HepG2 (cell line): Measurements from ENCODE around the gene ESAM. TPM values are rescaled to one million over a fixed set of nuclear protein-coding genes. Genes with fewer than 3 reads are reported as not detected.

ENCODE experiments used
- AKNA ChIP-seq: sonication (generic); formaldehyde crosslinking; IDR thresholded peaks from 2 replicates; pipeline ENCODE4 v1.4.0; 2020; ENCODE audit warnings: missing genetic modification reagents, borderline replicate concordance
- ATF4 ChIP-seq, 2 experiments: fragments of 450-650 bp in 1 of 2; sonication (generic) in 1 of 2; formaldehyde crosslinking; IDR thresholded peaks; 2 replicates each; pipeline versions ENCODE4 v1.5.0 to v1.8.0; 2020 to 2022; ENCODE audit warnings: mild to moderate bottlenecking in 1 of 2, missing genetic modification reagents in 1 of 2
- CBFB ChIP-seq: sonication (generic); formaldehyde crosslinking; IDR thresholded peaks from 2 replicates; pipeline ENCODE4 v1.4.0; 2020; ENCODE audit warnings: missing genetic modification reagents
- HMG20B ChIP-seq: conservative IDR thresholded peaks from 2 replicates; pipeline ENCODE4 v1.6.1; 2016; ENCODE audit warnings: missing genetic modification reagents, missing compliant biosample characterization
- KAT8 ChIP-seq: IDR thresholded peaks from 2 replicates; pipeline ENCODE4 v1.6.1; 2016; ENCODE audit warnings: missing genetic modification reagents, missing compliant biosample characterization
- PAXIP1 ChIP-seq: sonication (generic); formaldehyde crosslinking; conservative IDR thresholded peaks from 2 replicates; pipeline ENCODE4 v1.4.0; 2020; ENCODE audit warnings: mild to moderate bottlenecking, missing genetic modification reagents, moderate library complexity
- RBAK ChIP-seq: sonication (generic); formaldehyde crosslinking; IDR thresholded peaks from 2 replicates; pipeline ENCODE4 v1.5.1; 2020; ENCODE audit warnings: mild to moderate bottlenecking, missing genetic modification reagents
- REST ChIP-seq, 2 experiments: IDR thresholded peaks; 2 replicates each; pipeline ENCODE4 v1.6.1; 2011 to 2012; ENCODE audit warnings: low read length in 2 of 2, borderline replicate concordance in 1 of 2, low read depth in 1 of 2, mild to moderate bottlenecking in 1 of 2, moderate library complexity in 1 of 2
- SALL2 ChIP-seq: sonication (generic); formaldehyde crosslinking; IDR thresholded peaks from 2 replicates; pipeline ENCODE4 v1.8.1; 2023; ENCODE audit warnings: mild to moderate bottlenecking, missing genetic modification reagents, inconsistent platforms
- ZFP90 ChIP-seq: sonication (generic); formaldehyde crosslinking; IDR thresholded peaks from 2 replicates; pipeline ENCODE4 v1.8.0; 2022; ENCODE audit warnings: missing genetic modification reagents, mild to moderate bottlenecking, inconsistent platforms, borderline replicate concordance
- ZNF260 ChIP-seq: sonication (generic); formaldehyde crosslinking; IDR thresholded peaks from 2 replicates; pipeline ENCODE4 v1.4.0; 2020; ENCODE audit warnings: missing genetic modification reagents, low read depth, mild to moderate bottlenecking, borderline replicate concordance
- ZNF329 ChIP-seq: sonication (generic); formaldehyde crosslinking; IDR thresholded peaks from 2 replicates; pipeline ENCODE4 v1.9.0; 2021; ENCODE audit warnings: low read depth, mild to moderate bottlenecking, missing genetic modification reagents
- ZNF746 ChIP-seq: sonication (generic); formaldehyde crosslinking; IDR thresholded peaks from 2 replicates; pipeline ENCODE4 v1.8.0; 2022; ENCODE audit warnings: mild to moderate bottlenecking, missing genetic modification reagents
- ZSCAN31 ChIP-seq: sonication (generic); formaldehyde crosslinking; IDR thresholded peaks from 2 replicates; pipeline ENCODE4 v1.5.0; 2020; ENCODE audit warnings: low read depth, mild to moderate bottlenecking, missing genetic modification reagents
- polyA plus RNA-seq, 8 experiments: library from polyadenylated mRNA; depleted of rRNA in 3 of 8; stranded (reverse) in 7 of 8; unstranded in 1 of 8; fragments of >200 nt; fragmentation: Illumina TruSeq in 4 of 8; extraction: Trizol in 4 of 8; gene quantifications; 2 replicates each; pipeline versions ENCODE4 v1.2.1 to v1.2.3, GENCODE V29; 2011 to 2016; ENCODE audit warnings: low read depth in 4 of 8, missing spikeins in 1 of 8, mixed read lengths in 1 of 8; ENCODE audit not compliant: insufficient read depth in 1 of 8
- total RNA-seq, 5 experiments: library from RNA; depleted of rRNA; stranded (reverse); fragments of >200 nt; fragmentation: Illumina TruSeq; extraction: Trizol; gene quantifications; 2 replicates each; pipeline ENCODE4 v1.2.3, GENCODE V29; 2016; ENCODE audit warnings: low read depth in 1 of 5

Gene ESAM
- total and polyA plus RNA-seq, 2 of the 13 experiments (the other 11 are each of a cell fraction or from before 2014, with no cell fraction given): 1.2 to 6.8 TPM

GRCh38 chr11:124746621-124747243 is 15.4 kb downstream of the ESAM start (continued):
- TF ChIP-seq PAXIP1 (CRISPR knock-in tag) (no peak; the same call in 1 of the 2 replicates), ATF4 (CRISPR knock-in tag; IDR thresholded peaks at IDR 0.05) (no peak), ZNF260 (CRISPR knock-in tag) (no peak), ZSCAN31 (0 out of 2 replicates have a peak, but pooled peaks have one; percentile 20), ZNF746 (CRISPR knock-in tag) (no peak), HMG20B (CRISPR knock-in tag) (peak; percentile 20; the same call in 1 of the 2 replicates), REST (IDR thresholded peaks at IDR 0.05; ENCODE audit: borderline replicate concordance in 1 of 2, low read depth in 1 of 2, low read length in 2 of 2) (no peak), CBFB (CRISPR knock-in tag) (no peak), SALL2 (CRISPR knock-in tag) (no peak), ZNF329 (CRISPR knock-in tag) (no peak), AKNA (CRISPR knock-in tag) (no peak), KAT8 (CRISPR knock-in tag) (peak; percentile 66; the same call in 1 of the 2 replicates), ZFP90 (CRISPR knock-in tag) (peak; percentile 61), RBAK (CRISPR knock-in tag) (no peak)
